HEK293 (cell line): ENCODE results near the gene APH1A.

ENCODE experiments used
- TCF7L2 ChIP-seq: IDR thresholded peaks from 2 replicates; pipeline ENCODE4 v1.6.1; 2011; ENCODE audit warnings: low read depth, mild to moderate bottlenecking, inconsistent platforms, low read length, moderate library complexity, borderline replicate concordance
- ZNF571 ChIP-seq: fragments of 450-650 bp; formaldehyde crosslinking; IDR thresholded peaks from 2 replicates; pipeline ENCODE4 v1.5.0; 2017; ENCODE audit warnings: missing biosample characterization, missing genetic modification characterization
- TF ChIP-seq, protein P1 (sequence below): fragments of 450-650 bp; formaldehyde crosslinking; IDR thresholded peaks from 2 replicates; pipeline ENCODE4 v1.5.1; 2016; ENCODE audit warnings: missing biosample characterization, missing genetic modification characterization
- TF ChIP-seq, protein P2 (sequence below): fragments of 450-650 bp; formaldehyde crosslinking; IDR thresholded peaks from 2 replicates; pipeline ENCODE4 v1.5.1; 2016; ENCODE audit warnings: missing biosample characterization, missing genetic modification characterization

DNA sequence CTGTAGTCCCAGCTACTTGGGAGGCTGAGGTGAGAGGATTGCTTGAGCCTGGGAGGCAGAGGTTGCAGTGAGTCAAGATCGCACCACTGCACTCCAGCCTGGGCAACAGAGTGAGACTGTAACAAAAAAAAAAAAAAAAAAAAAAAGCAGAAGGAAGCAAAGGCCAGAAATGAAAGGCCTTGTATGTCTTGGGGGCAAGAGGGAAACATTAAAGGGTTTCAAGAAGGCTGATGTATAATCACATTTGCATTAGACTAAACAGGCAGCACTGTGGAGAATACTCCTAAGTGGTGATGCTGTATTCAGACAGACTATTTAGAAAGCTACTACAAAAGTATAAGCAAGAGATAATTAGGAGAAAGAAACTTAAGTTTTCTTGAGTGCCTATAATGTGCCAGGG lies 43.3 kb downstream of the APH1A start:
- TF ChIP-seq TCF7L2, result no peak
- TF ChIP-seq, protein P1, sequence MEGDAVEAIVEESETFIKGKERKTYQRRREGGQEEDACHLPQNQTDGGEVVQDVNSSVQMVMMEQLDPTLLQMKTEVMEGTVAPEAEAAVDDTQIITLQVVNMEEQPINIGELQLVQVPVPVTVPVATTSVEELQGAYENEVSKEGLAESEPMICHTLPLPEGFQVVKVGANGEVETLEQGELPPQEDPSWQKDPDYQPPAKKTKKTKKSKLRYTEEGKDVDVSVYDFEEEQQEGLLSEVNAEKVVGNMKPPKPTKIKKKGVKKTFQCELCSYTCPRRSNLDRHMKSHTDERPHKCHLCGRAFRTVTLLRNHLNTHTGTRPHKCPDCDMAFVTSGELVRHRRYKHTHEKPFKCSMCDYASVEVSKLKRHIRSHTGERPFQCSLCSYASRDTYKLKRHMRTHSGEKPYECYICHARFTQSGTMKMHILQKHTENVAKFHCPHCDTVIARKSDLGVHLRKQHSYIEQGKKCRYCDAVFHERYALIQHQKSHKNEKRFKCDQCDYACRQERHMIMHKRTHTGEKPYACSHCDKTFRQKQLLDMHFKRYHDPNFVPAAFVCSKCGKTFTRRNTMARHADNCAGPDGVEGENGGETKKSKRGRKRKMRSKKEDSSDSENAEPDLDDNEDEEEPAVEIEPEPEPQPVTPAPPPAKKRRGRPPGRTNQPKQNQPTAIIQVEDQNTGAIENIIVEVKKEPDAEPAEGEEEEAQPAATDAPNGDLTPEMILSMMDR (tag by site-specific recombination), result no peak
- TF ChIP-seq, protein P2, sequence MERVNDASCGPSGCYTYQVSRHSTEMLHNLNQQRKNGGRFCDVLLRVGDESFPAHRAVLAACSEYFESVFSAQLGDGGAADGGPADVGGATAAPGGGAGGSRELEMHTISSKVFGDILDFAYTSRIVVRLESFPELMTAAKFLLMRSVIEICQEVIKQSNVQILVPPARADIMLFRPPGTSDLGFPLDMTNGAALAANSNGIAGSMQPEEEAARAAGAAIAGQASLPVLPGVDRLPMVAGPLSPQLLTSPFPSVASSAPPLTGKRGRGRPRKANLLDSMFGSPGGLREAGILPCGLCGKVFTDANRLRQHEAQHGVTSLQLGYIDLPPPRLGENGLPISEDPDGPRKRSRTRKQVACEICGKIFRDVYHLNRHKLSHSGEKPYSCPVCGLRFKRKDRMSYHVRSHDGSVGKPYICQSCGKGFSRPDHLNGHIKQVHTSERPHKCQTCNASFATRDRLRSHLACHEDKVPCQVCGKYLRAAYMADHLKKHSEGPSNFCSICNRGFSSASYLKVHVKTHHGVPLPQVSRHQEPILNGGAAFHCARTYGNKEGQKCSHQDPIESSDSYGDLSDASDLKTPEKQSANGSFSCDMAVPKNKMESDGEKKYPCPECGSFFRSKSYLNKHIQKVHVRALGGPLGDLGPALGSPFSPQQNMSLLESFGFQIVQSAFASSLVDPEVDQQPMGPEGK (tag by site-specific recombination), result no peak
- TF ChIP-seq ZNF571 (tag by site-specific recombination), result no peak
